Dermis lymphatic vessel endothelial cell (primary cell): ENCODE results near the gene DYNLRB2. TPM values are rescaled to one million over a fixed set of nuclear protein-coding genes. Genes with fewer than 3 reads are reported as not detected.

Experiments
- total RNA-seq: library from RNA; depleted of rRNA; stranded (reverse); fragments of >200 nt; gene quantifications from 2 replicates; pipeline ENCODE4 v1.2.1, GENCODE V29; 2014

Gene DYNLRB2
- 0.34 and 0.54 TPM in 2 replicates for total RNA-seq

DNA sequence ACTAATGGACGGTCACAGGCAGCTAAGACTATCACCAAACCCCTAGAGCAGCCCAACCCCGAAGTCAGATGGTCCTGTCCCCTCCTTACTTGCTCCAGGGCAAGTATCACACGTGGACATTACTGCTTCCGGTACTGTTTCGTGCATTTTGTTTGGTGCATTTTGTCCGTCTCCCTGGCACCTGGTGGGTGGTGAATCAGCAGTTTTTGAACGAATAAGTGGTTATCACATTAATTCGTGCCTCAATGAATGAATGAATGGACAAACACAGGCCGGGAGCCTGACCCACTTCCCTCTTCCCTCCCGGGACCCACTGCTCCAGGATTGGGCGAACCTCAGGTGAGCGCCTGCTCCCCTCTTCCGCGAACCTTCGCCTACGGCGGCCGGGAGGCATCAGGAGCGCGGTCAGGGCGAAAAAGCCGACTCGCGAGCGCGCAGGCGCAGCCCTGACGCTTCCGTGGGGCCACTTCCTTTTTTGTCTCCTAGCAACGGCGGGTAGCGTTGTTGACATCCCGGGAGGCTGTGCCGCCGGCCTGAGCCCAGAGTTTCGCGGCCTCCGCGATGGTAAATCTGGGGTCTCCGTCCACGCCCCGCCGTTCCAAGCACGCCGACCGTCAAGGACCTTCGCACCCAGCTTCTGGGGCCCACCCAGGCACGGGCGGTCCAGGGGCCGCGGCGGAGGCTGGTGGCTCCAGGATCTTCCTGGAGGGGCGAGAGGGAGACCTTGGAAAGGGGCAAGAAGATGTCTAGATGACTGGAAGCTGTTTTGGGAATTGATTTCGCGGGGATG, at the start of gene DYNLRB2:
Gene DYNLRB2, plus strand, starts transcription at position 478 of the 790 bp plus-strand sequence. Its CDS starts 84 bp downstream, at position 562.

